Endothelial cell of umbilical vein (primary cell): ENCODE data around the gene GFRA3.

Experiments
- EZH2 ChIP-seq: IDR thresholded peaks from 2 replicates; pipeline ENCODE4 v1.6.1; 2012; ENCODE audit warnings: borderline replicate concordance, low read depth, mild to moderate bottlenecking, moderate library complexity, low read length, inconsistent platforms; ENCODE audit not compliant: severe bottlenecking
- FOS ChIP-seq: IDR thresholded peaks from 2 replicates; pipeline ENCODE4 v1.6.1; 2011; ENCODE audit warnings: mild to moderate bottlenecking, low read length, moderate library complexity, borderline replicate concordance; ENCODE audit not compliant: insufficient read depth
- GATA2 ChIP-seq: IDR thresholded peaks from 2 replicates; pipeline ENCODE4 v1.7.0; 2011; ENCODE audit warnings: low read depth, mild to moderate bottlenecking, moderate library complexity, mixed read lengths, low read length; ENCODE audit not compliant: insufficient read length, insufficient read depth
- JUN ChIP-seq: IDR thresholded peaks from 2 replicates; pipeline ENCODE4 v1.6.1; 2011; ENCODE audit warnings: borderline replicate concordance, low read depth; ENCODE audit not compliant: insufficient read length, insufficient read depth
- MYC ChIP-seq: IDR thresholded peaks from one replicate; pipeline ENCODE4 v1.6.1; 2011; ENCODE audit warnings: mild to moderate bottlenecking, low read depth, low read length
- POLR2A ChIP-seq: IDR thresholded peaks from 2 replicates; pipeline ENCODE4 v1.6.1; 2012; ENCODE audit warnings: low read depth, mild to moderate bottlenecking, control low read depth, low read length
- POLR2AphosphoS5 ChIP-seq: IDR thresholded peaks from 2 replicates; pipeline ENCODE4 v1.6.1; 2012; ENCODE audit warnings: low read depth, mild to moderate bottlenecking, control low read depth, low read length, moderate library complexity; ENCODE audit not compliant: insufficient read depth
- TF ChIP-seq, protein P1 (sequence below), 2 donors: IDR thresholded peaks; 1 replicate in 1 of 2; 2 replicates in 1 of 2; pipeline ENCODE4 v1.5.1; 2011; ENCODE audit warnings: low read length in 2 of 2, mild to moderate bottlenecking in 2 of 2, moderate library complexity in 2 of 2, control low read depth in 1 of 2, inconsistent platforms in 1 of 2, low read depth in 1 of 2; ENCODE audit not compliant: insufficient read depth in 1 of 2; ENCODE audit errors: extremely low read depth in 1 of 2
- TF ChIP-seq, protein P2 (sequence below): IDR thresholded peaks from 2 replicates; pipeline ENCODE4 v1.6.1; 2011; ENCODE audit not compliant: insufficient read depth, insufficient read length

DNA sequence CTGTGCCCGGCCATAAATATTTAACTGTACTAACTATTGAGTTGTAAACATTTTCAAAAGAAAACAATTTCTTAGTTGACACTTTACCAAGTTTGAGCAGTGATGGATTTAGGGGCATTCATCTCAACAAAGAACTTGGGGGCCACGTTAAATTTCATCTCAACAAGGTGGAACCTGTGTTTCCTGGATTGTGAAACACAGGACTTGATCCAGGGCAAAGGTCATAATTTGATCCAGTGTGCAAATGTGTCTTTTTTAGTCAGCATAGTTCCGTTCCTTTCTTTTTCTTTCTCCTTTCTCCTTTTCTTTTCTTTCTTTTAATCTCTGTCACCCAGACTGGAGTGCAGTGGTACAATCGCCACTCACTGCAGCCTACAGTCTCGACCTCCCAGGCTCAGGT lies 3.1 kb downstream of the GFRA3 start:
- TF ChIP-seq, protein P1, sequence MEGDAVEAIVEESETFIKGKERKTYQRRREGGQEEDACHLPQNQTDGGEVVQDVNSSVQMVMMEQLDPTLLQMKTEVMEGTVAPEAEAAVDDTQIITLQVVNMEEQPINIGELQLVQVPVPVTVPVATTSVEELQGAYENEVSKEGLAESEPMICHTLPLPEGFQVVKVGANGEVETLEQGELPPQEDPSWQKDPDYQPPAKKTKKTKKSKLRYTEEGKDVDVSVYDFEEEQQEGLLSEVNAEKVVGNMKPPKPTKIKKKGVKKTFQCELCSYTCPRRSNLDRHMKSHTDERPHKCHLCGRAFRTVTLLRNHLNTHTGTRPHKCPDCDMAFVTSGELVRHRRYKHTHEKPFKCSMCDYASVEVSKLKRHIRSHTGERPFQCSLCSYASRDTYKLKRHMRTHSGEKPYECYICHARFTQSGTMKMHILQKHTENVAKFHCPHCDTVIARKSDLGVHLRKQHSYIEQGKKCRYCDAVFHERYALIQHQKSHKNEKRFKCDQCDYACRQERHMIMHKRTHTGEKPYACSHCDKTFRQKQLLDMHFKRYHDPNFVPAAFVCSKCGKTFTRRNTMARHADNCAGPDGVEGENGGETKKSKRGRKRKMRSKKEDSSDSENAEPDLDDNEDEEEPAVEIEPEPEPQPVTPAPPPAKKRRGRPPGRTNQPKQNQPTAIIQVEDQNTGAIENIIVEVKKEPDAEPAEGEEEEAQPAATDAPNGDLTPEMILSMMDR (IDR thresholded peaks at IDR 0.05; ENCODE audit: extremely low read depth in 1 of 2, insufficient read depth in 1 of 2, low read depth in 1 of 2, low read length in 2 of 2) = no peak
- TF ChIP-seq EZH2 (no peak), POLR2A (no peak), FOS (no peak), POLR2AphosphoS5 (no peak), MYC (no peak), JUN (no peak), GATA2 (no peak)
- TF ChIP-seq, protein P2, sequence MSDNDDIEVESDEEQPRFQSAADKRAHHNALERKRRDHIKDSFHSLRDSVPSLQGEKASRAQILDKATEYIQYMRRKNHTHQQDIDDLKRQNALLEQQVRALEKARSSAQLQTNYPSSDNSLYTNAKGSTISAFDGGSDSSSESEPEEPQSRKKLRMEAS = no peak
